ENCODE data around the gene AAMP.

AAMP gene

DNA sequence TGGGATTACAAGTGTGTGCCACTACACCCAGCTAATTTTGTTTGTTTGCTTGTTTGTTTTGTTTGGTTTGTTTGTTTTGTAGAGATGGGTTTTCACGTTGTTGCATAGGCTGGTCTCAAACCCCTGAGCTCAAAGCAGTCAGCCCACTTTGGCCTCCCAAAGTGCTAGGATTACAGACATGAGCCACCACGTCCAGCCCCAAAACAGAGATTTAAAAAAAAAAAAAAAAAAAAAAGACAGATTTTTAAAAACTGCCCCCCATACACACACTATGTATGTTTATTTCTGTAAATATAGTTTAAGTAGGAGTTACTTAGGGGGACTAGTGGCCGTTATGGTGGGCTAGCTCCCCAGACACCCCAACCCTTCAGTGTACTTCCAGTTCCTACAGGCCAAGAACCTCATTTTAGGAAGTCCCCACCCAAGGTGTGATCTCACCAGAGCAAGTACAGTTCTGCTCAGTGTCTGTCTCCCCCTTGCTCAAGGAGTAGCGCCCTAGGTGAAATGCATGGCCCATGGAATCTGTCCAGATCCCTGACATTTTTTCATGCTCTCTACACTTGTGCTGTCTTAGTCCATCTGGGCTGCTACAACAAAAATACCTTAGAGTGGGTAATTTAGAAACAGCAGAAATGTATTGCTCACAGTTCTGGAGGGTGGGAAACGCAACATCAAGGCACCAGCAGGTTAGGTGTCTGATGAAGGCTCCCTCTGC lies 23.9 kb upstream of the AAMP start:
- no peak for DNase-seq (ENCODE audit: low read depth in 2 of 2)

- DNase-seq (ENCODE audit: low read depth in 2 of 2) = peak; percentile 56 to 68
These were observed 22.4 kb upstream of the AAMP start, which contains the start of gene TMBIM1 for GRCh38 chr2:218292048-218293014. TSS of gene TMBIM1 (minus strand) at chr2:218292503. CDS start at chr2:218282141, 10,362 bp downstream.

DNA sequence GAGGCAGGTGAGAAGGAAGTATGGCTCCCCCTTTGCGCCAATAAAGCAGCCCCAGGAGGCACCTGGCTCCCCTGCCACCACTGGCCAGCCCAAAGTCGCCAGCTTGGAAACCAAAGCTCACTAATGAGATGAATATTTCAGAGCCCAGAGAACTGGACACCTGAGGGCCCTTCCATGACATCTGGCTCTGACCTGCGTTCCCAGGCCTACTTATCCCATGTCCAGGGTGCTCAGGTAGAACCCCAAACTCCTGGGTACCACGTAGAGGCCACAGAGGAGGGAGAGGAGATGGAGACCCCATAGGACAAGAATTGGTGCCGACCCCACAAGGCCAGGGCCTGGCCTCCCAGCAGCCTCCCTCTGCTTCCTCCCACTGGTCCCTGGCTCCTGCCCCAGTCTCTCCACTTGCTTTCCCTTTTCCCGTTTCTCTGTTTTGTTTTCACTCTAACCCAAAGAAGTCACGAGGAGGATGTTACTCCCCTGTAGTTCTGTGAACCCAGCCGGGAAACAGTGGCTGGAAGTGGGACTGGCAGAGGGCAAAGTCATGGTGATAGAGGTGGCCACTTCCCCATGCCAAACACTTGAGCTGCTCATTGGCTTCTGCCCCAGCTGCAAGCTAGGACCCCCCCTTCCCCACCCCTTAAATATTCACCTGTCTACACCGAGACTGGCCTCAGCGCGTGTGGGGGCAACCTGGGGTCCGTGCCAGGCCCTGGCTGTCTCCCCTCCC lies 21.5 kb upstream of the AAMP start:
- DNase-seq (ENCODE audit: low read depth in 2 of 2) = no peak

GRCh38 chr2:218290316-218291261 lies 20.7 kb upstream of the AAMP start:
- DNase-seq (ENCODE audit: low read depth in 2 of 2) = no peak

- DNase-seq (ENCODE audit: low read depth in 2 of 2) = no peak
These were observed 19.8 kb upstream of the AAMP start for GRCh38 chr2:218289639-218290315.

GRCh38 chr2:218286570-218287459 lies 16.9 kb upstream of the AAMP start:
- DNase-seq (ENCODE audit: low read depth in 2 of 2) = peak; percentile 64 to 66

- DNase-seq (ENCODE audit: low read depth in 2 of 2) = no peak
These were observed 15.7 kb upstream of the AAMP start for GRCh38 chr2:218285604-218286003.

GRCh38 chr2:218284106-218284811 lies 14.3 kb upstream of the AAMP start:
- DNase-seq (ENCODE audit: low read depth in 2 of 2) = peak; percentile 41 to 53

GRCh38 chr2:218282173-218282991 lies 12.4 kb upstream of the AAMP start:
- no peak for DNase-seq (ENCODE audit: low read depth in 2 of 2)

DNA sequence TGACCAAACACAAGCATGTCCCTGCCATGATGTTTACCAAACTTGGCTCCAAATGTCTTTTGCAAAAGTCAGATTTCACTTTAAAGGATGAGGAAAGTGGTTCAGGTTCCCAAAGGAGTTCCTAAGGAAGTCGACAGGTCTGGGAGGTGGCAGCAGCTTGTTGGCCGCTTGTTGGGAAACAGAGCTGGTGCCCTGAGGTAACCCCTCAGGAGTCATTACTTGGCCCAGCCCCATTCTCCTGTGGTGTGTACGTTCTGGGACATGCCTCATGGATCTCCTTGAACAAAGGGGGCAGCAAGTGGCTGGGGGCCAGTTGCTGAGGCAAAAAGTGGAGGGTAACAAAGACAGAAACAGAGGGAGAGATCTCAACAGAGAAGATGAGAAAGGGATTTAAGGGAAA lies 11.5 kb upstream of the AAMP start:
- no peak for DNase-seq (ENCODE audit: low read depth in 2 of 2)

GRCh38 chr2:218280260-218280870 lies 10.4 kb upstream of the AAMP start:
- no peak for DNase-seq (ENCODE audit: low read depth in 2 of 2)

DNA sequence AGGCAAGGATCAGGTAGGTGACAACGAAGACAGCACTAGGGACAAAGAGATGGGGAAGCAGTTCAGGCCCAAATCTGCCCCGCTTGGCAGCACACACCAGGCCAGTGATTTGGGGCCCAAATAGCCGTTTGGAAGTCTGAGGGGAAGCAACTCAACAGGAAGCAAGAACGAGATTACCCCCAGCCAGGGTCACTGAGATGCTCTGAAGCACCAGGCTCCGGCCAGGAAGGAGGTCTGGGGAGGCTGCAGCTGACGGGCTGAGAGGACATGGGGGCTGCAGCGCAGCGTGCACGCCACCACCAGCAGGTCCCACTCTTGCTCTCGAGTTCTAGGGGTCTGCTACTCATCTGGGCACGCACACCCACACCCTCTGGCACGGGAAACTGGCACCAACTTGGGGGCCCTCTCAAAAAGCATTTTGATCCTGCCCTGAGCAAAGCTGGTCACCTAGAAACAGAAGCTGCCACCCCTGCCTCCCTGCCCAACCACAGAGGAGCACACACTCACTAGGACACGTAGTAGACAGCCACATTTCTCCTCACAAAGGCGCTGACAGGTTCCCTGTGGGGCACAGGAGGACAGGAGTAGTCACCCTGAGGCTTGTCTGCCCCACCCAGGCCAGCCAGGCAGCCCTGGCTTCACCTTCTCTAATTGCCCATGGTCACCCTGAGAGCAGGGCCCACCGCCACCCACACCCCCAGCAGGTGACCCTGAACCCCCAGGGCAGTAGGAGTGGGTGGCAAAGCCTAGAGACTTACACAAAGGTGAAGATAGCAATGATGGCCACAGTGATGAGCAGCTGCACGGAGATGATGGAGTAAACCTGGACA lies 8.8 kb upstream of the AAMP start:
- DNase-seq (ENCODE audit: low read depth in 2 of 2) = no peak

DNA sequence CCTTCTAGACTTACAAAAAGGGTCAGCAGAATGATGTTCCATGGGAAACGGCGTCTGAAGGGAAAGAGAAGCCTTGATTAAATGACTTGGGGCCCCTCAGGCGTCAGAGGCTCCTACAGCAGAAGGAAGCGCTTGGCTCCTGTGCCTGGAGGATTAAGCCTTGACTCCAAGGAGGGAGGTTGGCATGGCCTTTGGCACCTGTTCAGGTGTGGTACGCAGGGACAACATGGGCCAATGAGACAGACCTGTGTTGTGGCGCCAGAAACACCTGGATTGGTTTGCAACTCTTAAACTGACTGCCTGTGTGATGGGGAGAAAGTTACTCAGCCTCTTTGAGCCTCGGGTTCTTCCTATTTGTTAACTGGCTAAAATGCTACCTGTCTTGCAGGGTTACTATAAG lies 8.0 kb upstream of the AAMP start:
- DNase-seq (ENCODE audit: low read depth in 2 of 2) = no peak

GRCh38 chr2:218276986-218277755 lies 7.2 kb upstream of the AAMP start:
- DNase-seq (ENCODE audit: low read depth in 2 of 2) = no peak

- no peak for DNase-seq (ENCODE audit: low read depth in 2 of 2)
These were observed 5.6 kb upstream of the AAMP start for GRCh38 chr2:218275371-218276072.
